Caco-2 (cell line): Measurements from ENCODE around the gene ATRX. TPM values are rescaled to one million over a fixed set of nuclear protein-coding genes. Genes with fewer than 3 reads are reported as not detected.

Source experiments
- BruUV-seq: library from RNA; stranded (reverse); fragments of 400-500 nt; replicated peaks from 2 replicates; lab custom pipeline; 2021; lab: Mats Ljungman, UMichigan
- CTCF ChIA-PET: fragments of 300-600 bp; sonication (Branson Sonifier 250); formaldehyde crosslinking; loops from one replicate; lab custom pipeline; 2022; ENCODE audit warnings: antibody characterized with exemption; lab: Charles Lee
- POLR2A ChIA-PET: fragments of 300-600 bp; sonication (Branson Sonifier 250); formaldehyde crosslinking; loops from one replicate; lab custom pipeline; 2022; ENCODE audit warnings: antibody characterized with exemption; lab: Charles Lee
- DNase-seq, 2 experiments: peaks; one replicate each; pipeline versions ENCODE4 v3.0.0 to v3.0.0-alpha.2; 2020 to 2022
- H3K27me3 ChIP-seq: replicated peaks from 2 replicates; pipeline ENCODE4 v1.6.0; 2011; ENCODE audit warnings: low read length; ENCODE audit not compliant: control insufficient read depth, insufficient read depth
- H3K36me3 ChIP-seq: 2 replicates; pipeline ENCODE4 v1.5.1; 2011; ENCODE audit warnings: low read length; ENCODE audit not compliant: control insufficient read depth, insufficient read depth
- H3K4me1 ChIP-seq: fragments of 250-450 bp; sonication (Bioruptor Pico); 2 replicates; pipeline ENCODE4 v1.5.1; 2020; ENCODE audit warnings: mild to moderate bottlenecking
- H3K4me3 ChIP-seq: 2 replicates; pipeline ENCODE4 v1.5.1; 2011; ENCODE audit warnings: low read depth, mild to moderate bottlenecking, control low read depth, low read length
- H3K9me3 ChIP-seq: fragments of 250-450 bp; sonication (Bioruptor Pico); 2 replicates; pipeline ENCODE4 v1.5.1; 2020; ENCODE audit warnings: mild to moderate bottlenecking, moderate library complexity
- H3K27ac Mint-ChIP-seq: one replicate; pipeline ENCODE4 v1.8.0; 2022; ENCODE audit warnings: mixed read lengths; ENCODE audit not compliant: unreplicated experiment
- H3K27me3 Mint-ChIP-seq: one replicate; pipeline ENCODE4 v1.8.0; 2022; ENCODE audit warnings: mixed read lengths; ENCODE audit not compliant: insufficient read depth, unreplicated experiment
- H3K36me3 Mint-ChIP-seq: one replicate; pipeline ENCODE4 v1.8.0; 2022; ENCODE audit warnings: mild to moderate bottlenecking, mixed read lengths; ENCODE audit not compliant: insufficient read depth, unreplicated experiment
- H3K4me1 Mint-ChIP-seq: one replicate; pipeline ENCODE4 v1.8.0; 2022; ENCODE audit warnings: low read depth, mixed read lengths; ENCODE audit not compliant: unreplicated experiment
- H3K4me3 Mint-ChIP-seq: one replicate; pipeline ENCODE4 v1.8.0; 2022; ENCODE audit warnings: mild to moderate bottlenecking, moderate library complexity, mixed read lengths; ENCODE audit not compliant: unreplicated experiment
- H3K9me3 Mint-ChIP-seq: one replicate; pipeline ENCODE4 v1.8.0; 2022; ENCODE audit warnings: mixed read lengths; ENCODE audit not compliant: unreplicated experiment
- intact Hi-C: fragments of 100-400 bp; cut with micrococcal nuclease; formaldehyde crosslinking; loops from one replicate; pipeline ENCODE4 v1.10.0; 2022; ENCODE audit not compliant: unreplicated experiment
- total RNA-seq: library from RNA; stranded (reverse); gene quantifications from 2 replicates; pipeline ENCODE4 v1.2.3, GENCODE V29; 2022
- TF ChIP-seq, protein P1 (sequence below), 2 experiments: fragments of 200-600 bp in 1 of 2; IDR thresholded peaks; 1 replicate in 1 of 2; 2 replicates in 1 of 2; pipeline versions ENCODE4 v1.5.1 to v1.8.0; 2011 to 2022; ENCODE audit warnings: antibody characterized with exemption in 1 of 2, control low read depth in 1 of 2, inconsistent platforms in 1 of 2, low read depth in 1 of 2, low read length in 1 of 2, mild to moderate bottlenecking in 1 of 2, moderate library complexity in 1 of 2; ENCODE audit not compliant: insufficient read depth in 1 of 2, severe bottlenecking in 1 of 2, unreplicated experiment in 1 of 2

The ATRX gene
- total RNA-seq, 1 experiment from 2014 or later: 61.2 TPM

DNA sequence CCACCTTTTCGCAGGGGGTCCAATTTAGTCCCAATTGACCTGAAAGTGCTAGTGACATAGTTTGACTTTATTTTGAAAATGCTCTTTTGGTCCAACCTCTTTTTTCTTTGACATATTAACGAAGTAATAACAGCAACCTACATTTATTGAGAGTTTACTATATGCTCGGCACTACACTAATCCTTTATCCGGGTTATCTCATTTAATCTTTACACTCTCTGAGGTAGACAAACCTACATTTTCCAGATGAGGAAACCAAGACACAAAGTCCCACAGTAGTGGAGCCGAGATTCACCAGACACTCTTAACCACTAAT, 307 bp upstream of the ATRX start:
- no peaks in the 10 kb centered on the region for H3K9me3 ChIP-seq
- Mint-ChIP-seq H3K9me3 (no peaks in the 10 kb centered on the region), H3K27ac (peak overlapping the region; percentile 100), H3K27me3 (no peaks in the 10 kb centered on the region), H3K36me3 (peaks cover 10% of the 10 kb centered on the region), H3K4me1 (no peaks in the 10 kb centered on the region), H3K4me3 (peak overlapping the region; percentile 98)
- DNase-seq: no peak
- intact Hi-C loops: loop anchor here (5.0 to 10.0 kb wide), 2 partner anchors 111 to 318 kb away; partner anchors contain the start of genes COX7B, MAGT1 and PGK1
- no peaks in the 10 kb centered on the region for H3K27me3 ChIP-seq
- ChIA-PET POLR2A (no interaction called here), CTCF (no interaction called here)
- H3K4me3 ChIP-seq: peak overlapping the region; percentile 43
- H3K36me3 ChIP-seq: no peaks in the 10 kb centered on the region
- TF ChIP-seq, protein P1, sequence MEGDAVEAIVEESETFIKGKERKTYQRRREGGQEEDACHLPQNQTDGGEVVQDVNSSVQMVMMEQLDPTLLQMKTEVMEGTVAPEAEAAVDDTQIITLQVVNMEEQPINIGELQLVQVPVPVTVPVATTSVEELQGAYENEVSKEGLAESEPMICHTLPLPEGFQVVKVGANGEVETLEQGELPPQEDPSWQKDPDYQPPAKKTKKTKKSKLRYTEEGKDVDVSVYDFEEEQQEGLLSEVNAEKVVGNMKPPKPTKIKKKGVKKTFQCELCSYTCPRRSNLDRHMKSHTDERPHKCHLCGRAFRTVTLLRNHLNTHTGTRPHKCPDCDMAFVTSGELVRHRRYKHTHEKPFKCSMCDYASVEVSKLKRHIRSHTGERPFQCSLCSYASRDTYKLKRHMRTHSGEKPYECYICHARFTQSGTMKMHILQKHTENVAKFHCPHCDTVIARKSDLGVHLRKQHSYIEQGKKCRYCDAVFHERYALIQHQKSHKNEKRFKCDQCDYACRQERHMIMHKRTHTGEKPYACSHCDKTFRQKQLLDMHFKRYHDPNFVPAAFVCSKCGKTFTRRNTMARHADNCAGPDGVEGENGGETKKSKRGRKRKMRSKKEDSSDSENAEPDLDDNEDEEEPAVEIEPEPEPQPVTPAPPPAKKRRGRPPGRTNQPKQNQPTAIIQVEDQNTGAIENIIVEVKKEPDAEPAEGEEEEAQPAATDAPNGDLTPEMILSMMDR (IDR thresholded peaks at IDR 0.05; ENCODE audit: insufficient read depth in 1 of 2, low read depth in 1 of 2, low read length in 1 of 2, severe bottlenecking in 1 of 2, unreplicated experiment in 1 of 2): no peak
- BruUV-seq: TSS peak; percentile 82
- peaks cover 4% of the 10 kb centered on the region; the same call in 1 of the 2 replicates for H3K4me1 ChIP-seq

DNA sequence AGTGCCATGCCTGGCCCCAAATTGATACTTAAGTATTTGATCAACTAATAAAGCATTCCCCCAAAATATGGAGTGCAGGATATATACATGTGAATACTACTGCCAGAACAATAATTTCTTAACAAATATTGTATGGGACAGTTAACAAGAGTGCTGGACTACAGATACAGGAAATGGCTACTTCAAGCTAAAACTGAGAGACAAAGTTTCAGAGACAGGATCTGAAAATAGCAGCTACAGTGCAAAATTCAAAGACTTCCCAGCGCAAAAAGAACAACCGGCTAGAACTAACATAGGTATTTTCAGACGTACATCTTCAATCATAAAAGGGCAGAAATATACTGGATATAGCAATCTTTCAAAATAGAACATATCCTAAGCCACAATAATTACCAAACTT, 6.3 kb downstream of the ATRX start:
- H3K27me3 ChIP-seq: no peaks in the 10 kb centered on the region
- DNase-seq: no peak
- Mint-ChIP-seq H3K9me3 (no peaks in the 10 kb centered on the region), H3K4me1 (peaks cover 9% of the 10 kb centered on the region), H3K27ac (no peak overlapping the region), H3K4me3 (no peak overlapping the region), H3K27me3 (no peaks in the 10 kb centered on the region), H3K36me3 (peaks cover 5% of the 10 kb centered on the region)
- no peaks in the 10 kb centered on the region for H3K36me3 ChIP-seq
- no peaks in the 10 kb centered on the region for H3K4me1 ChIP-seq
- H3K9me3 ChIP-seq: no peaks in the 10 kb centered on the region
- TF ChIP-seq, protein P1 (IDR thresholded peaks at IDR 0.05; ENCODE audit: insufficient read depth in 1 of 2, low read depth in 1 of 2, low read length in 1 of 2, severe bottlenecking in 1 of 2, unreplicated experiment in 1 of 2): no peak
- CTCF ChIA-PET: no interaction called here
- intact Hi-C loops: loop anchor here (10.0 kb wide), 1 partner anchor 325 kb away; the partner anchor contains the start of gene PGK1
- H3K4me3 ChIP-seq: no peak overlapping the region
- POLR2A ChIA-PET: no interaction called here
- no TSS peak for BruUV-seq

DNA sequence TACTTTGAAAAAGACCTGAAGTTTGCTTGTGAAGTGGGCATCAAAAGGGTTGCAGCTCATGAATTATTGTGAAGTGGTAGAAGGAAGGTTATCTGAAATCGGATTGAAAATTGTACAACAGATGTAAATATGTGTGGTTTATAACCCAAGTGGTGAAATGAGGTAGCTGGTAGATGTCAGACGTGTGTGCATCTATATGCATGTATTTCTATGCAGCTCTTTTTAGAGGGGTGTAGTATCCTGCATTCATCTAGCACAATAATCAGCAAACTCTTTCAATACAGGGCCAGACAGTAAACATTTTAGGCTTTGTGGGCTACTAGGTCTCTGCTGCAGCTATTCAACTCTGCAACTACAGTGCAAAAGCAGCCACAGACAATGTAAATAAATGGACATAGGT, 9.4 kb downstream of the ATRX start:
- intact Hi-C loops: no loop called here
- no TSS peak for BruUV-seq
- Histone ChIP-seq H3K27me3 (no peaks in the 10 kb centered on the region), H3K4me3 (no peak overlapping the region), H3K9me3 (no peaks in the 10 kb centered on the region), H3K36me3 (no peaks in the 10 kb centered on the region), H3K4me1 (no peaks in the 10 kb centered on the region)
- Mint-ChIP-seq H3K9me3 (no peaks in the 10 kb centered on the region), H3K36me3 (peaks cover 11% of the 10 kb centered on the region), H3K4me1 (peaks cover 9% of the 10 kb centered on the region), H3K27me3 (no peaks in the 10 kb centered on the region), H3K27ac (no peak overlapping the region), H3K4me3 (no peak overlapping the region)
- no peak for DNase-seq
- CTCF ChIA-PET: no interaction called here
- TF ChIP-seq, protein P1 (IDR thresholded peaks at IDR 0.05; ENCODE audit: insufficient read depth in 1 of 2, low read depth in 1 of 2, low read length in 1 of 2, severe bottlenecking in 1 of 2, unreplicated experiment in 1 of 2): no peak
- POLR2A ChIA-PET: no interaction called here
